T-helper 22 cell (primary cell): ENCODE measurements around the gene UCP2.

Source experiments
- DNase-seq: peaks from one replicate; pipeline ENCODE4 v3.0.0-alpha.2; 2020; ENCODE audit warnings: low read depth

UCP2 gene

GRCh38 chr11:73982595-73982989 lies at the start of gene UCP2:
Gene UCP2 (minus strand): TSS chr11:73982843. CDS start chr11:73978378, 4,465 bp downstream.
- DNase-seq = peak; percentile 73

- DNase-seq = no peak
These were observed 48.4 kb upstream of the UCP2 start for GRCh38 chr11:74030723-74031676.

- DNase-seq = no peak
These were observed 43.0 kb upstream of the UCP2 start for GRCh38 chr11:74025467-74026166.

- DNase-seq = no peak
These were observed 41.8 kb upstream of the UCP2 start for GRCh38 chr11:74024261-74025029.

- DNase-seq = no peak
These were observed 40.6 kb upstream of the UCP2 start for GRCh38 chr11:74023276-74023675.

GRCh38 chr11:74022546-74022945 lies 39.9 kb upstream of the UCP2 start:
- no peak for DNase-seq

GRCh38 chr11:74021998-74022397 lies 39.4 kb upstream of the UCP2 start:
- no peak for DNase-seq

- no peak for DNase-seq
These were observed 37.9 kb upstream of the UCP2 start for GRCh38 chr11:74020539-74020938.

- no peak for DNase-seq
These were observed 37.2 kb upstream of the UCP2 start for GRCh38 chr11:74019860-74020259.

- DNase-seq = no peak
These were observed 36.6 kb upstream of the UCP2 start for GRCh38 chr11:74019104-74019738.

- no peak for DNase-seq
These were observed 35.8 kb upstream of the UCP2 start for GRCh38 chr11:74018331-74019005.

- DNase-seq = no peak
These were observed 35.0 kb upstream of the UCP2 start for GRCh38 chr11:74017631-74018030.

- no peak for DNase-seq
These were observed 33.5 kb upstream of the UCP2 start for GRCh38 chr11:74015919-74016684.

GRCh38 chr11:74014880-74015279 lies 32.2 kb upstream of the UCP2 start:
- DNase-seq = no peak

GRCh38 chr11:74013141-74013540 lies 30.5 kb upstream of the UCP2 start:
- DNase-seq = no peak

GRCh38 chr11:74012074-74012809 lies 29.6 kb upstream of the UCP2 start:
- DNase-seq = no peak

- peak; percentile 23 for DNase-seq
These were observed 28.9 kb upstream of the UCP2 start for GRCh38 chr11:74011360-74012073.

GRCh38 chr11:74010306-74011300 lies 28.0 kb upstream of the UCP2 start:
- no peak for DNase-seq
